Right lobe of liver (tissue), 6 donors: ENCODE measurements around the gene TYR. TPM values are rescaled to one million over a fixed set of nuclear protein-coding genes. Genes with fewer than 3 reads are reported as not detected.
"Not testable (repeated sequence)": the region's sequence is repeated elsewhere in the genome, so short reads cannot be mapped to it uniquely, and the experiment has no call there.

Source experiments
- ATAC-seq, 4 donors: fragments of 200-7000 bp; cut with Tn5 transposase; one replicate each; pipeline ENCODE4 v1.9.1; 2020; ENCODE audit warnings: mild to moderate bottlenecking in 4 of 4, moderate library complexity in 4 of 4
- DNase-seq, 3 donors: peaks; one replicate each; pipeline ENCODE4 v3.0.0-alpha.2; 2020
- H3K27ac ChIP-seq, 3 donors: fragments of 200-600 bp; one replicate each; pipeline ENCODE4 v1.8.0; 2022
- H3K27me3 ChIP-seq, 2 donors: fragments of 200-600 bp; one replicate each; pipeline ENCODE4 v1.8.0; 2022
- H3K36me3 ChIP-seq, 4 donors: fragments of 200-600 bp; sonication (generic) in 1 of 4; one replicate each; pipeline versions ENCODE4 v1.5.1 to v1.8.0; 2017 to 2022; ENCODE audit warnings: control low read depth in 1 of 4
- H3K4me1 ChIP-seq, 4 donors: fragments of 200-600 bp; sonication (generic) in 1 of 4; one replicate each; pipeline versions ENCODE4 v1.5.1 to v1.8.0; 2017 to 2022; ENCODE audit warnings: control low read depth in 1 of 4
- H3K4me3 ChIP-seq, 3 donors: fragments of 200-600 bp; one replicate each; pipeline ENCODE4 v1.8.0; 2022
- H3K9me3 ChIP-seq, 4 donors: fragments of 200-600 bp; sonication (generic) in 1 of 4; one replicate each; pipeline versions ENCODE4 v1.5.1 to v1.8.0; 2017 to 2022; ENCODE audit warnings: control low read depth in 1 of 4
- CTCF ChIP-seq, 4 donors: fragments of 200-600 bp in 3 of 4; fragments of 450-650 bp in 1 of 4; IDR thresholded peaks; one replicate each; pipeline versions ENCODE4 v1.5.1 to v1.8.0; 2016 to 2022; ENCODE audit warnings: antibody characterized with exemption in 4 of 4, mild to moderate bottlenecking in 2 of 4
- POLR2A ChIP-seq: fragments of 450-650 bp; IDR thresholded peaks from one replicate; pipeline ENCODE4 v1.6.1; 2017; ENCODE audit warnings: antibody characterized with exemption, mild to moderate bottlenecking
- WGBS: methylation state at CpG from one replicate; pipeline ENCODE4 v1.1.6; 2018; ENCODE audit warnings: low coverage, low lambda C conversion rate; ENCODE audit not compliant: insufficient coverage; ENCODE audit errors: missing lambda C conversion rate; 5-methylcytosine and 5-hydroxymethylcytosine counted together
- intact Hi-C, 2 donors: fragments of 100-400 bp; cut with DNase I; formaldehyde crosslinking; loops; one replicate each; pipeline versions ENCODE4 v1.11.2 to v1.14.1; 2022
- total RNA-seq, 6 experiments: library from RNA; depleted of rRNA in 2 of 6; stranded (reverse); fragments of >200 nt in 2 of 6; fragmentation: NEBNext Ultra II Directional in 3 of 6; extraction: Animal tissue kit (Norgen Biotek cat#: 25700) in 3 of 6; gene quantifications; one replicate each; pipeline versions ENCODE4 v1.1.0 to v1.2.4, GENCODE V29; 2016 to 2023
- donor health status: DM: no; HTN: yes; CAD: no.
- donor health status: DM: no; HTN: no; CAD: no.
- donor health status: DM: no; HTN: no; CAD: no.
- donor health status: DM: no; HTN: yes; CAD: no.
- donor health status: DM: no; HTN: yes; CAD: no.

TYR gene
- total RNA-seq, 6 experiments from 2014 or later = not detected

GRCh38 chr11:89249196-89249595, 71.5 kb downstream of the TYR start:
- Histone ChIP-seq H3K9me3 (no peaks in the 10 kb centered on the region), H3K36me3 (no peaks in the 10 kb centered on the region), H3K27ac (no peak overlapping the region), H3K27me3 (no peaks in the 10 kb centered on the region), H3K4me1 (no peaks in the 10 kb centered on the region), H3K4me3 (no peak overlapping the region)
- ATAC-seq (no peak), DNase-seq (no peak)
- intact Hi-C loops = no loop called here
- TF ChIP-seq CTCF (IDR thresholded peaks at IDR 0.05) (no peak), POLR2A (no peak)
- WGBS = 16% methylated on average over 2 of the region's 2 CpGs

GRCh38 chr11:89261483-89261882, 83.8 kb downstream of the TYR start:
- H3K27ac ChIP-seq, H3K4me1 ChIP-seq, H3K4me3 ChIP-seq, ATAC-seq, H3K27me3 ChIP-seq, H3K9me3 ChIP-seq, H3K36me3 ChIP-seq, intact Hi-C loops, DNase-seq: not testable (repeated sequence)
- 100% methylated on average over 1 of the region's 1 CpG for WGBS

- DNase-seq (no peak), ATAC-seq (no peak)
- TF ChIP-seq POLR2A (no peak), CTCF (IDR thresholded peaks at IDR 0.05) (no peak)
- intact Hi-C loops = no loop called here
- Histone ChIP-seq H3K4me1 (no peaks in the 10 kb centered on the region), H3K27me3 (no peaks in the 10 kb centered on the region), H3K27ac (no peak overlapping the region), H3K9me3 (no peaks in the 10 kb centered on the region), H3K36me3 (no peaks in the 10 kb centered on the region), H3K4me3 (no peak overlapping the region)
- 52% methylated on average over 2 of the region's 2 CpGs for WGBS
Measured at GRCh38 chr11:89267660-89268302, 90.1 kb downstream of the TYR start.

- H3K27me3 ChIP-seq, H3K9me3 ChIP-seq, intact Hi-C loops, H3K36me3 ChIP-seq, ATAC-seq, H3K4me3 ChIP-seq, H3K27ac ChIP-seq, DNase-seq, H3K4me1 ChIP-seq: not testable (repeated sequence)
- 82% methylated on average over 1 of the region's 1 CpG for WGBS
Measured at GRCh38 chr11:89272540-89273088, 94.9 kb downstream of the TYR start.

- H3K27ac ChIP-seq, H3K27me3 ChIP-seq, H3K4me3 ChIP-seq, H3K9me3 ChIP-seq, ATAC-seq, H3K36me3 ChIP-seq, DNase-seq, H3K4me1 ChIP-seq, intact Hi-C loops: not testable (repeated sequence)
- WGBS = 69% methylated on average over 2 of the region's 2 CpGs
Measured at GRCh38 chr11:89273220-89273619, 95.5 kb downstream of the TYR start.

GRCh38 chr11:89275966-89276365, 98.3 kb downstream of the TYR start:
- TF ChIP-seq CTCF (IDR thresholded peaks at IDR 0.05) = no peak
- TF ChIP-seq POLR2A = no peak
- Histone ChIP-seq H3K4me3 (no peak overlapping the region), H3K9me3 (no peaks in the 10 kb centered on the region), H3K27ac (no peak overlapping the region), H3K36me3 (no peaks in the 10 kb centered on the region), H3K27me3 (no peaks in the 10 kb centered on the region), H3K4me1 (no peaks in the 10 kb centered on the region)
- intact Hi-C loops = no loop called here
- ATAC-seq = no peak
- WGBS = 79% methylated on average over 1 of the region's 1 CpG
- DNase-seq = no peak
